SH-SY5Y (cell line): ENCODE results near the gene CYP4A22.

Experiments
- GATA2 ChIP-seq: IDR thresholded peaks from 2 replicates; pipeline ENCODE4 v1.6.1; 2011; ENCODE audit warnings: mild to moderate bottlenecking, low read depth, low read length
- GATA3 ChIP-seq: IDR thresholded peaks from 2 replicates; pipeline ENCODE4 v1.6.1; 2011; ENCODE audit warnings: low read depth, mild to moderate bottlenecking, low read length, moderate library complexity

- TF ChIP-seq GATA2: no peak
- no peak for TF ChIP-seq GATA3
These were observed 61.0 kb downstream of the CYP4A22 start for GRCh38 chr1:47198214-47198613.
